WTC11 (cell line): ENCODE data around the gene OPN1SW.

Source experiments
- ARID4B ChIP-seq: sonication (generic); formaldehyde crosslinking; IDR thresholded peaks from 2 replicates; pipeline ENCODE4 v1.8.0; 2023; ENCODE audit warnings: missing genetic modification reagents, mild to moderate bottlenecking, borderline replicate concordance
- ATF3 ChIP-seq: sonication (generic); formaldehyde crosslinking; conservative IDR thresholded peaks from 2 replicates; pipeline ENCODE4 v1.8.1; 2022; ENCODE audit warnings: mild to moderate bottlenecking, missing genetic modification reagents
- CDX4 ChIP-seq: fragments of 250-450 bp; sonication (Bioruptor Pico); IDR thresholded peaks from 2 replicates; pipeline ENCODE4 v1.9.0; 2021; ENCODE audit warnings: moderate library complexity, mild to moderate bottlenecking, inconsistent platforms, borderline replicate concordance
- CREM ChIP-seq: sonication (generic); formaldehyde crosslinking; IDR thresholded peaks from 2 replicates; pipeline ENCODE4 v1.8.1; 2022; ENCODE audit warnings: mild to moderate bottlenecking, missing genetic modification reagents, moderate library complexity
- CTCF ChIP-seq: fragments of 200-600 bp; IDR thresholded peaks from 2 replicates; pipeline ENCODE4 v1.8.0; 2022; ENCODE audit warnings: antibody characterized with exemption
- E2F4 ChIP-seq: sonication (generic); formaldehyde crosslinking; IDR thresholded peaks from 2 replicates; pipeline ENCODE4 v1.8.1; 2022; ENCODE audit warnings: low read depth, mild to moderate bottlenecking, moderate library complexity, missing genetic modification reagents, borderline replicate concordance
- ZNF138 ChIP-seq: sonication (generic); formaldehyde crosslinking; conservative IDR thresholded peaks from 2 replicates; pipeline ENCODE4 v1.8.1; 2022; ENCODE audit warnings: mild to moderate bottlenecking, moderate library complexity, missing genetic modification reagents

GRCh38 chr7:128805225-128805624 lies 29.6 kb upstream of the OPN1SW start:
- TF ChIP-seq CTCF (no peak), ZNF138 (no peak), CDX4 (CRISPR knock-in tag) (no peak), ARID4B (CRISPR knock-in tag) (no peak), ATF3 (CRISPR knock-in tag) (no peak), CREM (no peak), E2F4 (CRISPR knock-in tag) (no peak)
